OCI-LY1 (cell line): ENCODE data around the gene KLKB1.

Experiments used
- H2AFZ ChIP-seq: fragments of 200-600 bp; sonication (generic), shearing (Covaris generic); 2 replicates; pipeline ENCODE4 v1.6.0; 2014; ENCODE audit warnings: antibody characterized with exemption, mild to moderate bottlenecking, low read length
- H3F3A ChIP-seq: fragments of 200-600 bp; sonication (generic), shearing (Covaris generic); 2 replicates; pipeline ENCODE4 v1.6.0; 2014; ENCODE audit warnings: mild to moderate bottlenecking, antibody characterized with exemption, low read length, moderate library complexity; ENCODE audit not compliant: insufficient read depth
- H3K27ac ChIP-seq: fragments of 200-600 bp; sonication (generic); 2 replicates; pipeline ENCODE4 v1.5.1; 2014; ENCODE audit warnings: low read length, mixed run types, mild to moderate bottlenecking, low read depth; ENCODE audit not compliant: poor library complexity, severe bottlenecking
- H3K27me3 ChIP-seq: fragments of 200-600 bp; sonication (generic); 2 replicates; pipeline ENCODE4 v1.6.0; 2014; ENCODE audit warnings: antibody characterized with exemption, mild to moderate bottlenecking, low read length, moderate library complexity; ENCODE audit not compliant: insufficient read depth
- H3K36me3 ChIP-seq: fragments of 200-600 bp; sonication (generic); 2 replicates; pipeline ENCODE4 v1.6.1; 2014; ENCODE audit warnings: mild to moderate bottlenecking, antibody characterized with exemption, low read length, moderate library complexity, mixed read lengths; ENCODE audit not compliant: insufficient read depth
- H3K4me1 ChIP-seq: fragments of 200-600 bp; sonication (generic); 2 replicates; pipeline ENCODE4 v1.5.1; 2014; ENCODE audit warnings: mild to moderate bottlenecking, low read length, moderate library complexity; ENCODE audit not compliant: insufficient read depth, severe bottlenecking
- H3K4me2 ChIP-seq: fragments of 200-600 bp; sonication (generic), shearing (Covaris generic); 2 replicates; pipeline ENCODE4 v1.6.1; 2014; ENCODE audit warnings: low read length
- H3K4me3 ChIP-seq: fragments of 200-600 bp; sonication (generic); 2 replicates; pipeline ENCODE4 v1.5.1; 2014; ENCODE audit warnings: low read length, low read depth, mild to moderate bottlenecking, mixed read lengths; ENCODE audit not compliant: poor library complexity, severe bottlenecking
- H3K79me2 ChIP-seq: fragments of 200-600 bp; shearing (Covaris generic); 2 replicates; pipeline ENCODE4 v1.6.1; 2016; ENCODE audit warnings: mixed run types, low read length, mixed read lengths; ENCODE audit not compliant: insufficient read depth
- H3K9ac ChIP-seq: fragments of 200-600 bp; sonication (generic), shearing (Covaris generic); 2 replicates; pipeline ENCODE4 v1.6.1; 2014; ENCODE audit warnings: mild to moderate bottlenecking, low read length, mixed read lengths
- H3K9me2 ChIP-seq: fragments of 200-600 bp; sonication (generic), shearing (Covaris generic); 2 replicates; pipeline ENCODE4 v1.6.1; 2014; ENCODE audit warnings: low read depth, mild to moderate bottlenecking, low read length, mixed read lengths
- H3K9me3 ChIP-seq: fragments of 200-600 bp; shearing (Covaris generic); 2 replicates; pipeline ENCODE4 v1.6.1; 2014; ENCODE audit warnings: low read length, mixed read lengths
- H4K20me1 ChIP-seq: fragments of 200-600 bp; sonication (generic), shearing (Covaris generic); 2 replicates; pipeline ENCODE4 v1.6.0; 2016; ENCODE audit warnings: mild to moderate bottlenecking, low read length; ENCODE audit not compliant: insufficient read depth
- CTCF ChIP-seq: fragments of 200-600 bp; sonication (generic), shearing (Covaris generic); IDR thresholded peaks from 2 replicates; pipeline ENCODE4 v1.5.1; 2017; ENCODE audit warnings: mild to moderate bottlenecking, antibody characterized with exemption, low read length, moderate library complexity, mixed read lengths
- EZH2 ChIP-seq: fragments of 200-600 bp; sonication (generic), shearing (Covaris generic); IDR thresholded peaks from 2 replicates; pipeline ENCODE4 v1.8.0; 2017; ENCODE audit warnings: borderline replicate concordance, mixed run types, mild to moderate bottlenecking, antibody characterized with exemption, low read length, moderate library complexity, mixed read lengths

KLKB1 gene

GRCh38 chr4:186190581-186191199 lies 36.6 kb upstream of the KLKB1 start:
- Histone ChIP-seq H3K4me2 (peak overlapping the region; percentile 86), H3K9me2 (no peaks in the 10 kb centered on the region), H3K36me3 (no peaks in the 10 kb centered on the region), H4K20me1 (no peaks in the 10 kb centered on the region), H3F3A (no peaks in the 10 kb centered on the region), H3K9me3 (no peaks in the 10 kb centered on the region), H2AFZ (peak overlapping the region; percentile 68), H3K79me2 (no peaks in the 10 kb centered on the region), H3K27me3 (no peaks in the 10 kb centered on the region), H3K4me3 (peak overlapping the region; percentile 88), H3K4me1 (peaks cover 22% of the 10 kb centered on the region), H3K27ac (no peak overlapping the region), H3K9ac (peak overlapping the region; percentile 79)
- TF ChIP-seq CTCF (peak; percentile 18; the same call in 1 of the 2 replicates), EZH2 (no peak)

- peak within 1 kb of the TSS; percentile 86 for H3K4me2 ChIP-seq
- no peak for TF ChIP-seq EZH2
- TF ChIP-seq CTCF: peak; percentile 34
- H3K36me3 ChIP-seq: no peaks in the 10 kb centered on the region
- no peaks in the 10 kb centered on the region for H3K9me3 ChIP-seq
- H3K9ac ChIP-seq: peak within 1 kb of the TSS; percentile 79
- H3K9me2 ChIP-seq: no peaks in the 10 kb centered on the region
- H2AFZ ChIP-seq: peak within 1 kb of the TSS; percentile 89
- H4K20me1 ChIP-seq: no peaks in the 10 kb centered on the region
- H3K79me2 ChIP-seq: no peaks in the 10 kb centered on the region
- peak within 1 kb of the TSS; percentile 88 for H3K4me3 ChIP-seq
- no peak within 1 kb of the TSS for H3K27ac ChIP-seq
- no peaks in the 10 kb centered on the region for H3F3A ChIP-seq
- H3K4me1 ChIP-seq: peaks cover 22% of the 10 kb centered on the region
- H3K27me3 ChIP-seq: no peaks in the 10 kb centered on the region
Measured at GRCh38 chr4:186191200-186192065, 35.9 kb upstream of the KLKB1 start, which contains the start of gene CYP4V2. Gene CYP4V2, plus strand, starts transcription at chr4:186191567. Its CDS starts 257 bp downstream, at chr4:186191824.

- Histone ChIP-seq H3K27me3 (no peaks in the 10 kb centered on the region), H3K4me2 (peak overlapping the region; percentile 86), H3F3A (no peaks in the 10 kb centered on the region), H3K9me3 (no peaks in the 10 kb centered on the region), H3K9ac (peak overlapping the region; percentile 79), H3K4me3 (peak overlapping the region; percentile 88), H3K36me3 (no peaks in the 10 kb centered on the region), H3K27ac (no peak overlapping the region), H3K4me1 (peaks cover 22% of the 10 kb centered on the region), H4K20me1 (no peaks in the 10 kb centered on the region), H2AFZ (peak overlapping the region; percentile 89), H3K79me2 (no peaks in the 10 kb centered on the region), H3K9me2 (no peaks in the 10 kb centered on the region)
- TF ChIP-seq CTCF (no peak), EZH2 (no peak)
Measured at GRCh38 chr4:186192066-186192612, 35.2 kb upstream of the KLKB1 start.
